ENCODE measurements around the gene GOLGA2.

Gene GOLGA2

DNA sequence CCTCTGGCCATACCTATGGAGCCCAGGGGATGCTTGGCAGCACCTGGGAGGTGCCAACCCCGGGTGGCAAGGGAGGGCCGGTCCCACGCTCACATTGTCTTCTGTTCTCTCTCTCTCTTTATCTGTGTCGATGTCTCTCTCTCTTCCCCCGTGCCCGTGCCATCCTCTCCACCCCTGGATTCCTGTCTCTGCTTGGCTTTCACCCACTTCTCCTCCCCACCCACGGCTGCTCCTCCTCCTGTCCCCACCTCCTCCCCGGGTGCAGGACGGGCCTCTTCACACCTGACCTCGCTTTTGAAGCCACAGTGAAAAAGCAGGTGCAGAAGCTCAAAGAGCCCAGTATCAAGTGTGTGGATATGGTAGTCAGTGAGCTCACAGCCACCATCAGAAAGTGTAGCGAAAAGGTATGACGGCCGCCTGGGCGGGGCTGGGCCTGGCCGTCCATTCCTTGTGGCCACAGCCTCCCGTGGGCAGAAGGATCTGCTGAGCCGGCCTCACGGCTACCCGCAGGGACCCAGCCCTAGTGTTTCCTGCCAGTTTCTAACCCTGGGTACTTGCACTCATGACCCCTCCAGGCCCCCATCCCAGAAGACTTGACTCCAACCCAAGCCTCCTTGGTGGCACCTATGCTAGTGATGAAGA lies 49.9 kb downstream of the GOLGA2 start:
- DNase-seq (ENCODE audit: low read depth), result no peak
- no peak overlapping the region for H3K4me3 ChIP-seq (ENCODE audit: low read length)
- TF ChIP-seq, protein P1, sequence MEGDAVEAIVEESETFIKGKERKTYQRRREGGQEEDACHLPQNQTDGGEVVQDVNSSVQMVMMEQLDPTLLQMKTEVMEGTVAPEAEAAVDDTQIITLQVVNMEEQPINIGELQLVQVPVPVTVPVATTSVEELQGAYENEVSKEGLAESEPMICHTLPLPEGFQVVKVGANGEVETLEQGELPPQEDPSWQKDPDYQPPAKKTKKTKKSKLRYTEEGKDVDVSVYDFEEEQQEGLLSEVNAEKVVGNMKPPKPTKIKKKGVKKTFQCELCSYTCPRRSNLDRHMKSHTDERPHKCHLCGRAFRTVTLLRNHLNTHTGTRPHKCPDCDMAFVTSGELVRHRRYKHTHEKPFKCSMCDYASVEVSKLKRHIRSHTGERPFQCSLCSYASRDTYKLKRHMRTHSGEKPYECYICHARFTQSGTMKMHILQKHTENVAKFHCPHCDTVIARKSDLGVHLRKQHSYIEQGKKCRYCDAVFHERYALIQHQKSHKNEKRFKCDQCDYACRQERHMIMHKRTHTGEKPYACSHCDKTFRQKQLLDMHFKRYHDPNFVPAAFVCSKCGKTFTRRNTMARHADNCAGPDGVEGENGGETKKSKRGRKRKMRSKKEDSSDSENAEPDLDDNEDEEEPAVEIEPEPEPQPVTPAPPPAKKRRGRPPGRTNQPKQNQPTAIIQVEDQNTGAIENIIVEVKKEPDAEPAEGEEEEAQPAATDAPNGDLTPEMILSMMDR (IDR thresholded peaks at IDR 0.05; ENCODE audit: insufficient read depth, low read depth, low read length, missing control alignments), result no peak

DNA sequence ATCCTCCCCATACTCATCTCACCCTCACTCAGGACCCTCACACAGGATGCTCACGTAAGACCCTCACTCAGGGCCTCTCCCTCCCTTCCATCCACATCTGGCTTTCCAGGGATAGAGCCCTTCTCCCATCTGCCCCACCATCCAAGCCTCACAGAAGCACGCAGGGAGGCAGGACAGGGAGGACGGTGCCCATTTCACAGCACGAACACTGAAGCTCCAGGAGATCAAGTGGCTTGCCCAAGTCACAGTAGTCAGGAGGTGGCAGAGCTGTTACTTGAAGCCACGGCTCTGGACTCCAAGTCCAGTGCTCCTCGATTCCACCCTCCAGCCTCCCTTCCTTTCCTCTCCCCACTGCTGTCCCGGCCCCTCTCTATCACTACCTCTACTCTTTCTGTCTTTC lies 50.9 kb downstream of the GOLGA2 start:
- no peak for DNase-seq (ENCODE audit: low read depth)
- H3K4me3 ChIP-seq (ENCODE audit: low read length), result no peak overlapping the region
- TF ChIP-seq, protein P1 (IDR thresholded peaks at IDR 0.05; ENCODE audit: insufficient read depth, low read depth, low read length, missing control alignments), result no peak

DNA sequence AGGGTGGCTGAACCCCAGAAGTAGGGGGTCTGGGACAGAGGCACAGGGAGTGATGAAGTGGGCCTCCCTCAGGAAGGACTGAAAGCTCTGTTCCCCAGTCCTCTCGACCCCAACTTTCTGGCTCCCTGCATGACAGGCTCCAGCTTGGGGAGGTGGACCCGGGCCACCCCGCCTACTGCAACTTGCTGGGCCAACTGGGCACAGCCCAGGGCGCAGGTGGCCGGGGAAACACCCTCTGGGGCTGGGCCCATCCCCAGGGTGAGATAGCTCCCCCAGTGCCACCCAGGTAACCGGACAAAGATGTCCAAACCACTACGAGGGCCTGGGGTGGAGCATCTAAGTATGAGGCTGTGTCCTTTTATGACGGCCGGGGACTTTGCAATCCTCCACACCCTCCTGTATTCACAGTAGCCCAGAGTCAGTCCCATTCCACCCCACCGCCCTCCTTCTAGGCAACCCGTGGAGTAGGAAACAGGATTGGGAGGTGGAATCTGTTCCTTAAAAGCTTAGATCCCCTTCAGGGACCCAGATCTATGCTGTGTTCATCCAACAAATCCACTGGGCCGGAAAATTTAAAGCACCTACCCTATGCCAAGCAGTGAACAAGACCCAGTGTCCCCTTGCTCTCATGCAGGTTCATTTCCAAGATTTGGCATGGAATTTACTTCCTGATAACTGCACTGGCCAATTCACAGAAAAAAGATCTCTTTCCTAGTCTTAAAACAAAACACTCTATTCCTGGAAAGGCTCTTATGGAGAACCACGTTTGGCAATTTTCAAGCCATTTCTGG lies 52.7 kb downstream of the GOLGA2 start:
- H3K4me3 ChIP-seq (ENCODE audit: low read length), result no peak overlapping the region
- no peak for DNase-seq (ENCODE audit: low read depth)
- TF ChIP-seq, protein P1 (IDR thresholded peaks at IDR 0.05; ENCODE audit: insufficient read depth, low read depth, low read length, missing control alignments), result no peak

DNA sequence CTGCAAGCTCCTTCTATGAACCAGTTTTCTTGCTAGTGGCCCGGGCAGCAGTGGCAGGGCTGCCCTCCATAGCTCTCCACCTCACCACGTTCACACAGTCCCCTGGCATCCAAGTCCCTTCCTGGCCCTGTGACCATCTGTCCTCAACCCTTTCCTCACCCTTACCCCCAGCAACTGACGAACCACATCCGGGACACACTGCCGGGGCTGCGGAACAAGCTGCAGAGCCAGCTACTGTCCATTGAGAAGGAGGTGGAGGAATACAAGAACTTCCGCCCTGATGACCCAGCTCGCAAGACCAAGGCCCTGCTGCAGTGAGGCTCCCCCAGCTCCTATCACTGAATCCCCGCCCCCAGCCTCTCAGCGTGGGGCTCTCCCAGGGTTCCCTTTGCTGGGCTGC lies 53.8 kb downstream of the GOLGA2 start:
- no peak overlapping the region for H3K4me3 ChIP-seq (ENCODE audit: low read length)

DNA sequence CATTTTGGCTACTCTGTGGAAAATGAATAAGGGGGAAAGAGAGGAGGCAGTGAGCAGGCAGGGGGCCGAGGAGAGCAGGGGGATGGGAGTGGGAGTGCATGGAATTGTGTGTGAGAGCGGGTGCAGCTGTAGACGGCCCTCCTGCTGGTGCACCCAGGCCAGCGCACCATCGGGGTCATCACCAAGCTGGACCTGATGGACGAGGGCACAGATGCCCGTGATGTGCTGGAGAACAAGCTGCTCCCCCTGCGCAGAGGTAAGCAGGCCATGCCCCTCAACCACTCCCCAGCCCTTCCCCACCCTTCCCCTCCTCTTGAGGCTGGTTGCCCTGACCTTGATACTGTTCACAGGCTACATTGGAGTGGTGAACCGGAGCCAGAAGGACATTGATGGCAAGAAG lies 56.0 kb downstream of the GOLGA2 start:
- TF ChIP-seq, protein P1 (IDR thresholded peaks at IDR 0.05; ENCODE audit: insufficient read depth, low read depth, low read length, missing control alignments), result no peak
- no peak overlapping the region for H3K4me3 ChIP-seq (ENCODE audit: low read length)
- no peak for DNase-seq (ENCODE audit: low read depth)

More for the DNA sequence above, 53.8 kb downstream of the GOLGA2 start:
- TF ChIP-seq, protein P1 (IDR thresholded peaks at IDR 0.05; ENCODE audit: insufficient read depth, low read depth, low read length, missing control alignments), result no peak
- no peak for DNase-seq (ENCODE audit: low read depth)

DNA sequence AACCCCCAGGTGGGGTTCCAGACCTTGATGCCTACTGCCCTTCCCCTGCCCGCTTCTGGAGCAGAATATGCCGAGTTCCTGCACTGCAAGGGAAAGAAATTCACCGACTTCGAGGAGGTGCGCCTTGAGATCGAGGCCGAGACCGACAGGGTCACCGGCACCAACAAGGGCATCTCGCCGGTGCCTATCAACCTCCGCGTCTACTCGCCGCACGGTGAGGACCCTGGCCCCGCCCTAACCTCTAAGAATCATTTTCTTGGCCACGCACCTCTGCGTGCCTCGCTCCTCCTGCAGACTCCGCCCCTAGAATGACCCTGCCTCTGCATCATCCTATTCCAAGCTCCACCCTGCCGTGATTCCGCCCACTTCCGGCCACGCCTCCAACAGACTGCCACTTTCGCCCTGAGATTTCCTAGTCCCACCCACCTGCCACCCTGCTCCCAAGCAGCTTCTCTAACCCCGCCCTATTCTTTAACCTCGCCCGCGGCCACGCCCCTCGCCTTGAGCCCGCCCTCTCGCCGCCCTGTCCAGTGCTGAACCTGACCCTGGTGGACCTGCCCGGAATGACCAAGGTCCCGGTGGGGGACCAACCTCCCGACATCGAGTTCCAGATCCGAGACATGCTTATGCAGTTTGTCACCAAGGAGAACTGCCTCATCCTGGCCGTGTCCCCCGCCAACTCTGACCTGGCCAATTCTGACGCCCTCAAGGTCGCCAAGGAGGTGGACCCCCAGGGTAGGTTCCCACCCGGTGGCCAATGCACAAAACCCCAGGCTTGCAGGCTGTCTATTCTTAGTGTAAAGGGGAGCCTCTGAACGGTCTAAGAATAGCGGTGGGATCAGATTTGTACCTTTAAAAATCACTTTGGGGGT lies 57.1 kb downstream of the GOLGA2 start:
- peak; percentile 97 for DNase-seq (ENCODE audit: low read depth)
- TF ChIP-seq, protein P1 (IDR thresholded peaks at IDR 0.05; ENCODE audit: insufficient read depth, low read depth, low read length, missing control alignments), result no peak
- peak overlapping the region; percentile 51 for H3K4me3 ChIP-seq (ENCODE audit: low read length)

Measured in epithelial cell of esophagus (primary cell).